Stimulated activated naive CD4-positive, alpha-beta T cell (primary cell): ENCODE results near the gene PGP.

Source experiments
- DNase-seq, 6 experiments: peaks; one replicate each; lab custom pipeline; 2025; lab: John Stamatoyannopoulos, UW

The PGP gene

DNA sequence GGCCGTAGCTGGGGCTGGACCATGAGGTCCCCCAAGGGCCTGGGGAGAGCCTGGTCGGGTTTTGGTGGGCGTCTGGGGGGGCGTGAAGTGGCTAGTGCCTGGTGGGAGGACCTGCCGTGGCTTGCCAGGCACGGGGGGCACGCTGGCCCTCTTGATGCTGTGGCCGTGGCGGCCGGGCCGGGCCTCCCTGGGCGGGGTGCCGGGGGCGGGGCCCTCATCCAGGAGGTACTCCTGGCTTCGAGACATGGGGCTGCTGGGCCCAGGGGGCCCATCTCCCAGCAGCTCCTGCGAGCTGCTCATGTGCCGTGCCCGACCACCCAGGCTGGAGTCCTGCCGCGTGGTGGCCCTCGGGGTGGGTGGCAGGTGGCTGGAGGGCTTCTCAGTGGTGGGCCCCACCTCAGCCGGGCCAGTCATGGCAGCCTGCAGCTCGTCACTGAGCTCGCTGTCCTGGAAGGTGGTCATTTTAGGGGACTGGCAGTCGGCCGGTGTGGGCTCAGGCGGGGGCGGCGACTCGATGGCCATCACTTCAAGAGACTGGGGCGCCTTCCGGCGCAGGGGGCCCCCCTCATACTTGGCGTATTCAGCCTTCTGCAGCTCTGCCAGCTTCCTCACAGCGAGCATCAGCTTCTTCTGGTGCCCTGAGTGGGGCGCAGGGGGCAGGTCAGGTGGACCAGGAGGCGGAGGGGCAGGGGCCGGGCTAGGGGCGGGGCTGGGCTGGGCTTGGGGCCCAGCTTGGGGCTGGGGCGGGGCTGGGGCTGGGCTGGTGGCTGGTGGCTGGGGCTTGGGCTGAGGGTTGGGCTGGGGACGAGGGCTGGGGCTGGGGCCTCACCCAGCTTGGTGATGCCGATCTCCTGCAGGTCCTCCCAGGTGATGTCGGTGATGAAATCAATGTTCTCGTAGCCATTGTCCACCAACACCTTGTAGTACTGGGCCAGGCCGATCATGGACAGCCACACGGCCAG, 33.4 kb downstream of the PGP start:
- no peak for DNase-seq

DNA sequence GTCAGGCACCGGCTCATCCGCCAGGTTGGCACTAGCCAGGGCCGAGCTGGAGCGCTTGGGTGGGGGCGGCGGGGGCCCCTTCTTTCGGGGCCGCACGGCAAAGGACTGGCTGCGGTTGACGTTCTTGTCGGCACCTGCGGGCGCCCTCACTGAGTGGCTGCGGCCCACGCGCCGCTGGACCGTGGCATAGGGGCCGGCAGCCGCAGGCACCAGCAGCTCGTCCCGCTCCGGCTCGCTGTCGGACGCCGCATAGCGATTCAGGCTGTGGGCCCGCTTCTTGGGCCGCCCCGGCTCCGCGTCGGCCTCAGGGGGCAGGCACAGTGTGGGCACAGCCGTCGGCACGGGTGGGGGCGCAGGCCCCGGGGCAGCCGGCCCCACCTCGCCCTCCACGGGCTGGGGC, 34.2 kb downstream of the PGP start:
- DNase-seq: no peak

DNA sequence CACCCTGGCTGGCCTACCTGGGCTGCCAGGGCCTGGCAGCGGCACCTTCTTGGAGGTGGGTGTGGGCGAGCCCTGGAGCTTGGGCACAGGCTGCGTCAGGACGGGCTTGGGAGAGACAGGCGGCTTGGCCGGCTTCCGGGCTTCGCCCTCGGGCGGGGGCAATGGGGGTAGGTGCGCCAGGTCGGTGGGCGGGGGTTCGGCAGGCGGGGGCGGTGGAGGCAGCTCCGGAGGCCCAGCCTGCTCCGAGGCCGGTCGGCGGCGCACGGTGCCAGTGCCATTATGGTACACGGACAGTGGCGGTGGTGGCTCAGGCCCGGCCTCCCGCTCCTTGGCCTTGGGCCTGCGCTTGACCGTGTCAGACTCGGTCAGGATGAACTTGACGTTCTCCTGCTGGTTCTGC, 35.1 kb downstream of the PGP start:
- no peak for DNase-seq

DNA sequence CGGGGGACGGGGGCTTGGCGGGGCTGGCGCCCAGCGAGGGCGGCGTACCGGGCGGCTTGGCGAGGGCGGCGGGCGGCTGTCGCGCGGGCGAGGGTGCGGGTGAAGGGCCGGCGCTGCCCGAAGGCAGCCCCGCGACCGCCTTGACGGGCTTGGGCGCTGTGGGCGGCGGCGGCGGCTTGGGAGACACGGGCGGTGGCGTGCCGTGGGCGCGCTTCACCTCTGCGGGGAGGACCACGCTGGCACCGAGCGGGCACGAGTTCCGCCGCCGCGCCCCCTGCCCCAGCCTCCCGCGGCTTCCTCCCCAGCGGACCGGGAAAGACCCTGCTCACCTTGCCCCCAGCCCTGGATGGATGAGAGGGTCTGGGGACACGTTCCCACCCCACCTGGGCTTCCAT, 35.5 kb downstream of the PGP start:
- no peak for DNase-seq

DNA sequence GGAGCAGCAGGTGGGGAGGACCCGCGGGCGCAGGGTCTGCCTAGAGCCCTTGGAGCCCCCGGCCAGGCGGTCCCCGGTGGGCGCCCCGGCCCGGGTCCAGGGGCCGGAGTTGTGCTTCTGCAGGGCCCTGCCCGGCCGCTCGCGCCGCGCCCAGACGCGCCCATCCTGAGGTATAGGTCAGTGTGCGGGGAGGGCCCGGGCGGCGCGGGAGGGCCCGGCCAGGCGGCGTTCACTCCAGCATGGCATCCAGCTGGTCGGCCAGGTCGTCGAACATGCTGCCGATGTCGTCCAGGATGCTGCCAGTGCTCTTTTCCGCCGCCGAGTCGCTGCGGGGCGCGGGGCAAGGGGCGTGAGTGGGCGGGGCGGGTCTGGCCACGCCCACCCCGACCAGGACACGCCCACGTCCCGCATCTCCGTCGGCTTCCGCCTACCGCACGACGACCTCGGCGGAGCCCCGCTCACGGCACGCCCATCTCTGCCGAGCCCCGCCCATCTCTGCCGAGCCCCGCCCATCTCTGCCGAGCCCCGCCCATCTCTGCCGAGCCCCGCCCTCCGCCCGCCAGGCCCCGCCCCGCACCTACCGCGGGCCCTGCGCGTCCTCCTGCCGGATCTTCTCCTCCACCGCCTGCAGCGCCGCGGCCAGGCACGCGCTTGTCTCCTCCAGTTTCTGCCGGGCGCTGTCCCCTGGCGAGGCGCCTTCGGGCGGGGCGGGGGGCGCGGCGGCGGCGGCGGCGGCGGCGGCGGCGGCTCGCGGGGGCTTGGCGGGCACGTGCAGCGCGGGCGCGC, 36.1 kb downstream of the PGP start:
- peak in 5 of 6 experiments; percentile 24 to 40 (median 31) for DNase-seq

DNA sequence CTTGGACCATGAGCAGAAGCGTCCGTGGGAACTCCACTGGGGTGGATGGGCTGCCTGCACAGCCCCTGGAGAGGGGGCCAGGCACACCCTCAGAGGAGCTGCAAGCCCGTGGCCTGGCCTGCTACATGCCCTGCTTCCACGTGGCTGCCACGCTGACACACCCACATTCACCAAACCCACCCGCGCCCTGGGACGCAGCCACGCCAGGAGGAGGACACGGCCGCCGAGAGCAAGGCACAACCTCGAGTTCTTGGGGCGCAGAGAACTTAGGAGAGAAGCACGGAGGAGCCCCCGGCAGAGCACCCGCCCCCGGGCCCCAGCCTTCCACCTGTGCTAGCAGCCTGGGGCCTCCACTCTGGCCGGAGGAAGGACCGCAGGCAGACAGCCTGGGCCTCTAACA, 37.1 kb downstream of the PGP start:
- no peak for DNase-seq

DNA sequence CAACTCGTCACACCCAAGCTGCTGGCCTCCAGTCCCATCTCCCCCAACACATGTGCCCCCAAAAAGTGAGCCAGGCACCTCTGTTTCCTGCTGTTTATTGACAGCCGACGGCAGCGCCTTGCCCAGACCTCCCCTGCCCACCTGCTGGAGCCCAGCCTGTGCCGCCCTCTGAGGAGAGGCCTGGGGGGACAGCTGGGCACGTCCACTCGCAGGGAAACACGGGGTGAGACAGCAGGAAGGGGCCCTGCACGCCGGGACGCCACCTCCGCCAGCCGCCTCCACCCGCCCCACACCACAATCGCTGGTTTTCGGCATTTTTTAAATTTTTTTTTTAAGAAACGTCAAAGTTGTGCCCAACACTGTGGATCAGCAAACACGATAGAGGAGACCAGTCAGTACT, 37.5 kb downstream of the PGP start:
- no peak for DNase-seq

DNA sequence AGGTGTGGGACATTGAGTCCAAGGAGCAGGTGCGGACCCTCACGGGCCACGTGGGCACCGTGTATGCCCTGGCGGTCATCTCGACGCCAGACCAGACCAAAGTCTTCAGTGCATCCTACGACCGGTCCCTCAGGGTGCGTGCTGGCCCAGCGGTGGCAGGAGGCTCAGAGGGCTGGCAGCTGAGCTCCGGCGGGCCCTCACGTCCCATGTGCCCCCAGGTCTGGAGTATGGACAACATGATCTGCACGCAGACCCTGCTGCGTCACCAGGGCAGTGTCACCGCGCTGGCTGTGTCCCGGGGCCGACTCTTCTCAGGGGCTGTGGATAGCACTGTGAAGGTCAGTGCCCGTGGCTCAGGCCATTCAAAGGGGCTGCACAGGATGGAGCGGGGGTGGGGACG, 38.6 kb downstream of the PGP start:
- DNase-seq: no peak

DNA sequence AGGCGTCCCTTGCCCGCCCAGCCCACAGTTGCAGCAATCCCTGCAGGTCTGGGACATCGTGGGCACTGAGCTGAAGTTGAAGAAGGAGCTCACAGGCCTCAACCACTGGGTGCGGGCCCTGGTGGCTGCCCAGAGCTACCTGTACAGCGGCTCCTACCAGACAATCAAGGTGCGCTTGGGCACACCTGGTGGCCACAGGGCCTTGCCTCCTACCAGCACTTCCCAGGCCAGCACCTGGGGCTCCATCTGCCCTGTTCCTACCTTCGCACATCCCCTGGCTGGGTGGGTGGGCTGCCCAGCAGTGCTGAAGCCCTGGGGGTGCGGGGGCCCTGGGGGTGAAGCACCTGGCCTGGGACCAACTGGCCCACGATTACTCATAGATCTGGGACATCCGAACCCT, 39.2 kb downstream of the PGP start:
- no peak for DNase-seq

DNA sequence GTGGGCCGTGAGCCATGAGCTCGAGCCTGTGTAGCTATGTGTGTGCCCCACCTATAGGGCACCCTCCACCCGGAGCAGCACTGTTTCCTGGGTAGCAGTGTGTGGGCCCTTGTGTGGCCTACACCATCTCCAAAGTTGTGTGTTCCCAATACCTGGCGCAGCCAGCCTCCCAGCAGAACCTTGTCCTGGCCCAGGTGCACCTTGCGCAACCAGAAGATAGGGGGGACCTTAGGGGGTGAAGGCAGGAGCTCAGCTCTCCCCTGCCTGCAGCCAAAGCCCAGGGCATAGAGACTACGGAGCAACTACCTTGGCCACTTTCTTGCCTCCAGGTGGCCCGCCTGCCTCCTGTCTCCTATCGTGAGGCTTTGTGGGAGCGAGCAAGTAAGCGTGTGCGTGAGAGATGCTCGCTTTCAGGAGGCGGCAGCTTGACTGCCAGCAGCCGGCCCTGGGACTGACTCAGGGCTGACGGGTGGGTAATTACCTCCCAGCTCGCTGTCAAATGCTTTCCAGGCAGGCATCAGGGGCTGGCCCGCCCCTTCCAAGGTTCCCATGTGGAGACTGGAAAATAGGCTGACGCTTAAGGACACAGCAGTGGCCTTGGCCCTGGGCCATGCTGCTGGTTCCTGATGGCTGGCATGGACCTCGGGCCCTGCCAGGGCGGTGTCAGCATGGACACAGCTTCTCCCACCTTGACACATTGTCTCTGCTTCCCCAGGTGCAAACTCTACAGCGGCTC, 40.1 kb downstream of the PGP start:
- DNase-seq: no peak

DNA sequence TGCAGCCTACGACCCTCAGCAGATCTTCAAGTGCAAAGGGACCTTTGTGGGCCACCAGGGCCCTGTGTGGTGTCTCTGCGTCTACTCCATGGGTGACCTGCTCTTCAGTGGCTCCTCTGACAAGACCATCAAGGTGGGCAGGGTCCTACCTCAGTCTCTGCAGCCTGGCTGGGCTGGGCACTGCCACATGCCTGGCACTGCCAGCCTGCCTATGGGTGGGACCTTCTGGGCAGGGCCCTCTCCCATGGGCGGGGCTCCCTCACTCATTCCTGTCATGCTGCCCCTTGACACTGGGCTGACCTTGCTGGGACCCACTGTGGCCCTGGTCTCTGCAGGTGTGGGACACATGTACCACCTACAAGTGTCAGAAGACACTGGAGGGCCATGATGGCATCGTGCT, 40.7 kb downstream of the PGP start:
- DNase-seq: no peak

DNA sequence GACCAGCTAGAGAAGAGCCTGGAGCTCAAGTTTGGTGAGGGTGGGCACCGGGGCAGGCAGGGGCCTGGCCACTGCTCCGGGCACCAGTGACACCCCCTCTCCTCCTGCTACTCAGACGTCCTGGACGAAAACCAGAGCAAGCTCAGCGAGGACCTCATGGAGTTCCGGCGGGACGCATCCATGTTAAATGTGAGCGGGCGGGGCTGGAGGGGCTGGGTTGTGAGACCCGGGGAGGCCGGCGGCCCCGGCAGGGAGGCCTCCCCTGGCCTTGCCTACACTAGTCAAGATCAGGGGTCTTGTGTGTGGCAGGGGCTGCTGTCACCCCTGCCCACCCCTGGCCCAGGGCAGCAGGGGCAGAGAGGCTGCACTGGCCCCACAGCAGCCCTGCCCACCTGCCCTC, 41.3 kb downstream of the PGP start:
- no peak for DNase-seq

DNA sequence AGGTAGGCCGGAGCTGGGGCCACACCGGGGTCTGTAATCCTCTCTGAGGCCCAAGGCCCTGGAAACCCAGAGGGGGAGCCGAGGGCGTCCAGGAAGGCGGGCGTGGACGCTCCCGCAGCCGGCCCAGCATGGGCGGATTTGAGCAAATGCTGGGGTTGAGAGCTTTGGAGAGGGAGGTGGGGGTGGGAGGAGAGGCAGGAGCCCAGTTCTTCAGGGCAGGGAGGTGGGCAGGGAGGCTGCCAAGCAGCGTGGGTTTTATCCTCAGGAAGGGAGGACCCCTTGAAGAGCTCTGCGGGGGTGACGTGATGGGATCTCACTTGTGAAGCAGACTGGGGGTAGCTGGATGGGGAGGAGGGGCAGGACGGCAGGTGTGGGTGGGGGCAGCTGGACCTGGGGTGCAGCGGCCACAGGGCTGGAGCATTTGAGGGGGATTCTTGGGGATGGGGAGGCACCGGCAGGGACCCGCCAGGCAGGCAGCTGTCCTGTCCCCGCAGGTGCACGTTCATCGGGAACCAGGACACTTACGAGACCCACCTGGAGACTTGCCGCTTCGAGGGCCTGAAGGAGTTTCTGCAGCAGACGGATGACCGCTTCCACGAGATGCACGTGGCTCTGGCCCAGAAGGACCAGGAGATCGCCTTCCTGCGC, 41.8 kb downstream of the PGP start:
- no peak for DNase-seq

DNA sequence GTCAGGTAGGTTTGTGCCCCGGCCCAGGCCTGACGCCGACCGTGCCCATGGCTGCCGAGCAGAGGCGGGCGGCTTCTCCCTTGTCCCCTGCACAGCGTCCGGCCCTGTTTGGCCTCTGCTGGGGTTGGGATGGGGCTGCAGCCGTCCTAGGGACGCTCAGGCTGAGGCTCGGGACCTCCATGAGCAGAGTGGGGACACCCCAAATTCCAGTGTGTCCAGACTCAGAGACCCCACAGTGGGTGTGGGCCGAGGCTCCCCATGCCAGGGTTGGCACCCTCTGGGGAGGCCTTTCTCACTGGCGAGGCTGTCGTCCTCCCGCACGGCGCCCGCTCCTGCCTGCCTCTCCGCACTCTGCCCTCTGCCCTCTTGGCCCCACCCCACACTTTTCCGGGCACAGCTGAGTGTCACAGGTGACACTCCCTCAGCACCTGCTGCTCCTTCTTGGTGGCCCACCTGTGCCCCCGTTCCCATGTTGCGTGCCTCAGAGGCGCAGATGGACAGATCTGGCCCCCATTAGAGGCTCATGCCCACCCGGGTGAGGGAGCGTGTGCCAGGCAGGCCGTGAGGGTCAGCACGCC, 43.0 kb downstream of the PGP start:
- DNase-seq: no peak

DNA sequence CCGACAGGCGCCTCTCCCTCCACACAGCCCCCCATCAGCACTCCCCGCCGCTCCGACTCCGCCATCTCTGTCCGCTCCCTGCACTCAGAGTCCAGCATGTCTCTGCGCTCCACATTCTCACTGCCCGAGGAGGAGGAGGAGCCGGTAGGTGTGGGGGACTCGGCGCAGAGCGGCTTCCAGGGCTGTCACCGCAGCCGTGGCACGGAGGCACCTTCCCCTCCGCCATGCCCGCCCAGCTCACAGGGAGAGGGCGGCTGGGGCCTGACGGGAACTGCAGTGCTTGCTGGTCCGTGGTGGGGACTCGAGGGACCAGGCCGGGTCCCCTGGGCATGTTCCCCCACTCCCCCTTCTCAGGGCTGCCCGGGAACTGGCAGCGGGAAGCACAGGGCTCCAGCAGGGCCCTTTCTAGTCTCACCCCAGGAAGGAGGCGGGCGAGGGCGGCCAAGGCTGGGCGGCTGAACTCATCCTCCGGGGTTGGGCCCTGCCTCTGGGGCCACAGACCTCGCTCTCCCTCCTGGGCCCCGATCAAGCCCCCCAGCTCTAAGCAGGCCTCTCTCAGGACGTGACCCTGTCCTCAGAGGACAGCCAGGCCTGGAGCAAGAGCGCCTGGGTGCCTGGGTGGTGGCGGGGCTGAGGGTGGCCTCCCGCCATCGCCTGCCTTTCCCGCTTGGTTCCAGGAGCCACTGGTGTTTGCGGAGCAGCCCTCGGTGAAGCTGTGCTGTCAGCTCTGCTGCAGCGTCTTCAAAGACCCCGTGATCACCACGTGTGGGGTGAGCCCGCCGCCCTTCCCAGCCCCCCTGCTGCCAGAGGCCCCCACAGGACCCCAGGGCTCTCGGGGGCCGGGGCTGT, 43.8 kb downstream of the PGP start:
- DNase-seq: no peak

DNA sequence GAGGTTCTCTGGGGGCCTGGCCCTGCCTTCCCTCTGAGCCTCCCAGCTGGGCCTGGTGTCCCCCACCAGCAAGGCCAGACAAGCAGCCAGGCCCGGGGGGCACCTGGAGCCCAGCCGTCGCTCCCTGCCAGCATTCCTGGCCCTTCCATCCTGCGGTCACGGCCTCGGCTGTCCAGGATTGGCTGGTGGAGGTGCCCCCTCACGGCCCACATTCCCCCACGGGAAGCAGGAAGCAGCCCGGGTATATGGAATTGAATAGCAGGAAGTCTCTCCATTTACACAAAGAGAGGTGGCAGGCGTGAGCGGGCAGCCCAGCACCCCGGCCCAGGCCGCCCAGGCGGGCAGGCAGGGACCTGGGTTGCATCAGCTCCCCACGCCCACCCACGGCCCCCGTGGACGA, 44.6 kb downstream of the PGP start:
- DNase-seq: no peak

DNA sequence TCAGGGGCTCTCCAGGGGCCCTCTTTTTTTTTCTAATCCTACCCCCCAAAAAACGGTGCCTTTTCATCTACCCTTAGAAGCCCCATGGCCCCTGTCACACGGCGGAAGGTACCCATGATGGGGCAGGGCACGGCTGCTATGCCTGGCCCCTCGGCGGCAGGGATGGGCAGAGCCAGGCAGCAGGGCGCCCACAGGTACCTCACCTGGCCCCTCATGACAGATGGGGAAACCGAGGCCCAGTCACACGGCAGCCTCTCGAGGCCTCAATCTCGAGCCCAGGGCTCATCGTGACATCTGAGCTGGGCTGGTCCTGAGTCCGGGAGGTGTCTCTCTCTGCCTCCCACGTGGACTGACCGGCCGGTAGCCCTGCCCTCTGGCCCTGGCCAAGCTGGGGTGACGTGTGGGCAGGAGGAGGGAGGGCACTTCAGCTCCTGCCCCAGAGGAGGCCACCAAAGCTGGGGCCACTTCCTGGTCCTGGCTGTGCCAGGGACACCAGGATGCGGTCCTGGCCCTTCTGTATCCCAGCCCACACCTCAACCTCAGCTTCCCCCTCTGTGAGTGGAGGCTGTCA, 47.5 kb downstream of the PGP start:
- DNase-seq: no peak

DNA sequence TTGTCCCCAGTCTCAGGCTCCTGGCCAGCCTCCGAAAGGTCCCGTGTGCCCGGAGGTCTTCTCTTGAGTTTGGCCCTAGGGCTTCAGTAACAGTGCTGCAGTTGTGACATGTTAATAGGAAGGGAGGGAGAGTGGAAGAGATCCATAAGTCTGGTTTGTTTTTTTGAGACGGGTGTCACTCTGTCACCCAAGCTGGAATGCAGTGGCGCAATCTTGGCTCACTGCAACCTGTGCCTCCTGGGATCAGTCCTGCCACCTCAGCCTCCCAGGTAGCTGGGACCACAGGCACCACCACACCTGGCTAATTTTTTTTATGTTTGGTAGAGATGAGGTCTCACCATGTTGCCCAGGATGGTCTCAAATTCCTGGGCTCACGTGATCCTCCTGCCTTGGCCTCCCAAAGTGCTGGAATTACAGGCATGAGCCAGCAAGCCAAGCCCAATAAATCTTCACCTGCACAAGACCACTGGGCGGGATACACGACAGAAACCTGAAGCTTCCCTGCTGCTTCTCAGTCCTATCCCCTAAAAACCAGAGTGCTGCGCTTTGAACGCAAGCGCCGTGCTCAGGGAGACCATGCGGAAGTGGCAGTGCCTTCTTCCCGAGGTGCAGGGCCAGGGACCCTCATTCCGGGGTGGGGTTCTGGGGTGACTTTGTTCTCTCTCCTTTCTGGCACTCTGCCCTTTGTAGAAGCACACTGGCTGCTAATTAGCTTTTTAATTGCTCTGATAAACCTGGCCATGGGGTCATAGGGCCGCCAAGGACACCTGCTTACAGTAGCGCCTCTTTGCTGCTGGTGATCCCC, 48.2 kb downstream of the PGP start:
- no peak for DNase-seq

DNA sequence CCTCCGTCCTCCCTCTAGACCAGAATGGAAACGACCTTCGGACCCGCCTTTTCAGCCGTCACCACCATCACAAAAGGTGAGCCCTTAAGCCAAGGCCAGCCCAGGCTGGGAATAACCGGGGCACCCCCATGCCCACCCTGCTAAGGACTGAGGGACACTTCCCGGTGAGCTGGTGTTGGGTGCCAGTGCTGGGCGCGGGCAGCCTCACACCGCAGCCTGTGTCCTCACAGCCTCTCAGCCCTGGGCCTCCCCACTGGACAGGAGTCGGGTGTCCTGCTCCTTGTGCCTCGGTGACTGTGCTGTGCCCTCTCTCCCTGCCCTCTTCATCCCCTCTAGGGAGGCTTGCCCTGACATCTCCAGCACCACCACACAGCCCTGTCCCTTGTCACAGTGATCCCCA, 48.8 kb downstream of the PGP start:
- no peak for DNase-seq
